ENCODE results near the gene SLC35E2B.
A peak's percentile ranks its signal among the peaks of the same experiment; 100 is the strongest.
"Not testable (repeated sequence)": the region's sequence is repeated elsewhere in the genome, so short reads cannot be mapped to it uniquely, and the experiment has no call there.

Gene SLC35E2B

DNA sequence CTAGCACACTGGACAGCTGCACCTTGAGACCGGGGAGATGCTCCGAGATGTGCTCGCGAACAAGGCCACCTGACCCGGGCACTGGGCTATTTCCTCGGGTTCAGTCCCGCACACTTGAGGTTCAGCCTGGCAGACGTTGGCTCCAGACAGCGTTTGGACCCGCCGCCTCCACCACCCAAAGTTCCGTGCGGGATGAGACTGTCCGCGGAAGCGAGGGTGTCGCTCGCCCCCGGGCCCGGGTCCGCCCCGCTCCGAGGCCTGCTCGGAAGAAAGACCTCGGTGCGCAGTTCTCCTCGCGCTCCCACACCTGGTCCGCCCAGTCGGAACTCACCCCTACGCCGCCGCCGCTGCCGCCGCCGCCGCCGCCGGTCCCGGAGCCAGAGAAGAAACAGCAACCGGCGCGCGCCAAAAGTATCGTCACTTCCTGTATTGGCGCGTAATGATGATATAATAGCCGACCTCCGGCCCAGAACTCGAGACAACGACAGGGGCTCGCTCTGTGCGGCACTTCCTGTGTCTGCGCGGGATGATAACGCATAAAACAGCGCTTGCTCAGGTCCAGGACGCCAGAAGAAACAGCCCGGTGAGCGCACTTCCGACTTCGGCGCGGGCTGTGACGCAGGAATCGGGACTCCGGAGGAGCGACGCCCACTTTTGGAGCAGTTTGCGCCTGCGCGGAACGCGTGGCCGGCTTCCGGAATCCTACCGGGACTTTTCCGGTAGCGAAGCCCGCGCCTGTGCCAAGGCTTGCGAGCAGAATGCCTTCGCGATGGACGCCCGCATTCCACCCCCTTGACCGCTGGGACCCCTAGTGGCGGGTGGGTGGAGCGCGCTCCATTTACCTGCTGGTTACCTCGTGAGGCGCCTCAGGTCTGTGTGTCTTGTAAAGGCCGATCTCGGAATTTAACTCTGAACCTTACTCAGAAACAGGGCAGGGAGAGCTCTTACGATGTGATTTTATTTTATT, 33.7 kb downstream of the SLC35E2B start, which contains the start of gene CDK11B:
TSS of gene CDK11B (minus strand) at position 422 of the 967 bp plus-strand sequence. CDS start 1,519 bp downstream, outside the sequence.
- not testable (repeated sequence) for H3K27me3 ChIP-seq (ENCODE audit: insufficient read depth, low read length, poor library complexity, severe bottlenecking); H3K9me3 ChIP-seq (ENCODE audit: insufficient read depth, low read depth, low read length); H3K9me2 ChIP-seq (replicated peaks; ENCODE audit: low read depth, low read length); H4K20me1 ChIP-seq (ENCODE audit: insufficient read depth, low read length, poor library complexity, severe bottlenecking); H3F3A ChIP-seq (ENCODE audit: low read depth); H3K4me1 ChIP-seq (ENCODE audit: insufficient read depth, low read length, poor library complexity, severe bottlenecking)
- peaks cover 16% of the 10 kb centered on the region; the same call in 1 of the 2 replicates for H3K79me2 ChIP-seq (ENCODE audit: insufficient read depth, low read length)
- H2AFZ ChIP-seq (ENCODE audit: low read length): peak within 1 kb of the TSS; percentile 73; the same call in 1 of the 2 replicates
- H3K4me3 ChIP-seq (ENCODE audit: low read length, poor library complexity, severe bottlenecking): peak within 1 kb of the TSS; percentile 78
- TF ChIP-seq, protein P1, sequence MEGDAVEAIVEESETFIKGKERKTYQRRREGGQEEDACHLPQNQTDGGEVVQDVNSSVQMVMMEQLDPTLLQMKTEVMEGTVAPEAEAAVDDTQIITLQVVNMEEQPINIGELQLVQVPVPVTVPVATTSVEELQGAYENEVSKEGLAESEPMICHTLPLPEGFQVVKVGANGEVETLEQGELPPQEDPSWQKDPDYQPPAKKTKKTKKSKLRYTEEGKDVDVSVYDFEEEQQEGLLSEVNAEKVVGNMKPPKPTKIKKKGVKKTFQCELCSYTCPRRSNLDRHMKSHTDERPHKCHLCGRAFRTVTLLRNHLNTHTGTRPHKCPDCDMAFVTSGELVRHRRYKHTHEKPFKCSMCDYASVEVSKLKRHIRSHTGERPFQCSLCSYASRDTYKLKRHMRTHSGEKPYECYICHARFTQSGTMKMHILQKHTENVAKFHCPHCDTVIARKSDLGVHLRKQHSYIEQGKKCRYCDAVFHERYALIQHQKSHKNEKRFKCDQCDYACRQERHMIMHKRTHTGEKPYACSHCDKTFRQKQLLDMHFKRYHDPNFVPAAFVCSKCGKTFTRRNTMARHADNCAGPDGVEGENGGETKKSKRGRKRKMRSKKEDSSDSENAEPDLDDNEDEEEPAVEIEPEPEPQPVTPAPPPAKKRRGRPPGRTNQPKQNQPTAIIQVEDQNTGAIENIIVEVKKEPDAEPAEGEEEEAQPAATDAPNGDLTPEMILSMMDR (conservative IDR thresholded peaks at IDR 0.05; ENCODE audit: low read length): 0 out of 2 replicates have a peak, but pooled peaks have one; percentile 19
- peaks cover 10% of the 10 kb centered on the region; the same call in 1 of the 2 replicates for H3K36me3 ChIP-seq (ENCODE audit: insufficient read depth, low read length)
- H3K9ac ChIP-seq (ENCODE audit: low read depth, low read length, poor library complexity, severe bottlenecking): peak within 1 kb of the TSS; percentile 68
- peak within 1 kb of the TSS; percentile 59 for H3K4me2 ChIP-seq (ENCODE audit: low read depth, low read length, poor library complexity, severe bottlenecking)

DNA sequence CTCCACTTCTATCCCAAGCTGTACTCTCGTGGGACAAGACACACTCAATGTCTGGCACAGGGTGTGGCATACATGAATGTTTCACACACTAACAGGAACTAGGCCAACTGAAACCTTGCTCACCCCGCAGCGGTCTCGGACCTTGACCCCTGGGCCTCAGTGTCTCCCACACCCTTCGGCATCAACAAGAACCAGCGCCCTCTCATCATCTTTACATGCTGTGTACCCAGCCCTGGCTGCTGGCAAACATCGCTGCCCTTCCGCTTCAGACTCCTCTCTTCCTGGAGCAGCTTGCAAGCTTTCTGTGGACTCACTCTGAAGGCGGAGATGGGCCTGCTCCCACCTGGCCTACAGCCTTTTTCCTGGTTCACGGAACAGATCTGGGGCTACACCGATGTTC, 44.3 kb downstream of the SLC35E2B start:
- not testable (repeated sequence) for H3K4me2 ChIP-seq (ENCODE audit: low read depth, low read length, poor library complexity, severe bottlenecking); H2AFZ ChIP-seq (ENCODE audit: low read length); H3K27me3 ChIP-seq (ENCODE audit: insufficient read depth, low read length, poor library complexity, severe bottlenecking); H3K9ac ChIP-seq (ENCODE audit: low read depth, low read length, poor library complexity, severe bottlenecking); H4K20me1 ChIP-seq (ENCODE audit: insufficient read depth, low read length, poor library complexity, severe bottlenecking); H3K9me3 ChIP-seq (ENCODE audit: insufficient read depth, low read depth, low read length); H3K79me2 ChIP-seq (ENCODE audit: insufficient read depth, low read length); H3K4me3 ChIP-seq (ENCODE audit: low read length, poor library complexity, severe bottlenecking); H3F3A ChIP-seq (ENCODE audit: low read depth); H3K9me2 ChIP-seq (replicated peaks; ENCODE audit: low read depth, low read length); H3K4me1 ChIP-seq (ENCODE audit: insufficient read depth, low read length, poor library complexity, severe bottlenecking)
- peaks cover 30% of the 10 kb centered on the region; the same call in 1 of the 2 replicates for H3K36me3 ChIP-seq (ENCODE audit: insufficient read depth, low read length)

DNA sequence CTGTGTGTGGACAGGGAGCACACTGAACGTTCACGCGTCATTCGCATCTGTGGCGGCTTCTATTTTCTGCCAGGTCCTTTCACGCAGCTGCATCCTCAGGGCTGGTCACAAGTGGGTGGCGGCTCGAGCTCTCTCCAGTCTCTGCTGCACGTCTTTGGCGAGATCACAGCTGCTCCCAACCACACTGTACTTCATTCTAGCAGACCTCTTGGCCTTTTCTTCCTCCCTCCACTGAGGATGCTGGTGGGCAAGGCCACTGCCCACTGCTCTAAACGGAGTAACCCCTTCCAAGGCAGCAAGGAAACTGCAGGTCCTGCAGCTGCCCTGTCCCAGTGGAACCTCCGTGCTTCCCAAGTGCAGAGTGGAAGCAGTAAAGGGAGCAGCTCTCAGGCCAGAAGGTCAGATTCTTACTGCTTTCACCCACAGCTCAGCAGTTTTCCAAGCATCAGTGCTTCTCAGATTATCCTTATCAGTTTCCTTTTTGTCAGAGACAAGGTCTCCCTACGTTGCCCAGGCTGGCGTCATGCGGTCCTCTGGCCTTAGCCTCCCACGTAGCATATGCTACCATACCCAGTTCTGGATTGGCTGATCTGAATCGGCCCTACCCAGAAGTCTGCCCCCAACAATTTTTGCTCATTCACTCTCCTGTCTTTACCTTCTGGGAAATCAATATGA, 44.9 kb downstream of the SLC35E2B start:
- not testable (repeated sequence) for H3K4me1 ChIP-seq (ENCODE audit: insufficient read depth, low read length, poor library complexity, severe bottlenecking); H3K27me3 ChIP-seq (ENCODE audit: insufficient read depth, low read length, poor library complexity, severe bottlenecking); H2AFZ ChIP-seq (ENCODE audit: low read length); H3F3A ChIP-seq (ENCODE audit: low read depth); H3K79me2 ChIP-seq (ENCODE audit: insufficient read depth, low read length); H4K20me1 ChIP-seq (ENCODE audit: insufficient read depth, low read length, poor library complexity, severe bottlenecking); H3K4me2 ChIP-seq (ENCODE audit: low read depth, low read length, poor library complexity, severe bottlenecking); H3K9me2 ChIP-seq (replicated peaks; ENCODE audit: low read depth, low read length); H3K9me3 ChIP-seq (ENCODE audit: insufficient read depth, low read depth, low read length); H3K4me3 ChIP-seq (ENCODE audit: low read length, poor library complexity, severe bottlenecking); H3K9ac ChIP-seq (ENCODE audit: low read depth, low read length, poor library complexity, severe bottlenecking)
- H3K36me3 ChIP-seq (ENCODE audit: insufficient read depth, low read length): peaks cover 30% of the 10 kb centered on the region; the same call in 1 of the 2 replicates

DNA sequence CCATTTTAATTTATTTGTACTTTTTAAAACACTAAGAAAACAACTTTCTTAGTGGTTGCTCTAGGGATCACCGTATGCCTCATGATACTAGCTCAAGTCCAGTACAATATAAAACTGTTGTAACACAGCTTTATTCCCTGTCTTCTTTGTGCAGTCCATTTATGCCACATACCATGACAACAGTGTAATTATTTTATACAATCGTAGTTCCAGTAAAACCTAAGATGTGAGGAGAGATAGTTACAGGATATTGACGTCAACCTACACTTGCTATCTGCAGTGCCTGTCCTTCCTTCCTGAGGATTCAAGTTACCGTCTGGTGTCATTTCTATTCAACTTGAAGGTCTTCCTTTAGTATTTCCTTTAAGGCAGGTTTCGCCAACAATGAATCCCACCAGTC, 46.3 kb downstream of the SLC35E2B start:
- H3K36me3 ChIP-seq (ENCODE audit: insufficient read depth, low read length): peaks cover 17% of the 10 kb centered on the region; the same call in 1 of the 2 replicates
- H3K4me1 ChIP-seq (ENCODE audit: insufficient read depth, low read length, poor library complexity, severe bottlenecking); H3K27me3 ChIP-seq (ENCODE audit: insufficient read depth, low read length, poor library complexity, severe bottlenecking); H3K79me2 ChIP-seq (ENCODE audit: insufficient read depth, low read length); H4K20me1 ChIP-seq (ENCODE audit: insufficient read depth, low read length, poor library complexity, severe bottlenecking); H3K4me3 ChIP-seq (ENCODE audit: low read length, poor library complexity, severe bottlenecking); H3K4me2 ChIP-seq (ENCODE audit: low read depth, low read length, poor library complexity, severe bottlenecking); H3K9me3 ChIP-seq (ENCODE audit: insufficient read depth, low read depth, low read length); H3K9ac ChIP-seq (ENCODE audit: low read depth, low read length, poor library complexity, severe bottlenecking); H3F3A ChIP-seq (ENCODE audit: low read depth); H3K9me2 ChIP-seq (replicated peaks; ENCODE audit: low read depth, low read length); H2AFZ ChIP-seq (ENCODE audit: low read length): not testable (repeated sequence)

DNA sequence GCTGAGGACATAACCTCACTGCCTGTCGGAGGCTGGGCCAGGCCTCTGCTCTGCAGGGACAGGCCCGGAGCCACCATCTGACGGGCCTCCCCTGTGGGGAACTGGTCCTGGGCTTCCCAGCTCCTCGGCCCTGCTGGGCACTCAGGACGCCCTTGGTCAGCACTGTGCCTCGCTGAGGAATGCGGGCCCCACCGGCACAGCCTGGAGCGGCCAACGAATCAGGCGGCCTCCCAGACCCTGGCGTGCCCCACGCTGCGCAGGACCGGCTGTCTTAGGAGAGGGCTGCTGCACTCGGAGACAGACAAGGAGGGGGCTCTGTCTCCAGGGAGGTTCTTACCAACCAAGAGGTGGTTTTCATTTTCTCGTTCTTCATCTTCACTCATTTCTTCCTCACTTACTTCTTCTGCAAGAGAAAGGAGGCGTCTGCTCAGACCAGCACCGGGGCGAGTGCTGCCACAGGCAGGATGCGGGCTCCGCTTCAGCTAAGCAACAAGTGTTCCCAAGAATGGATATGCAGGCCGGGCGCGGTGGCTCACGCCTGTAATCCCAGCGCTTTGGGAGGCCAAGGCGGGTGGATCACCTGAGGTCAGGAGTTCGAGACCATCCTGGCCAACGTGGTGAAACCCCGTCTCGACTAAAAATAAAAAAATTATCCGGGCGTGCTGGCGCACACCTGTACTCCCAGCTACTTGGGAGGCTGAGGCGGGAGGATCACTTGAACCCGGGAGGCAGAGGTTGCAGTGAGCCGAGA, 51.7 kb downstream of the SLC35E2B start:
- not testable (repeated sequence) for H3K4me2 ChIP-seq (ENCODE audit: low read depth, low read length, poor library complexity, severe bottlenecking); H3K36me3 ChIP-seq (ENCODE audit: insufficient read depth, low read length); H3K4me1 ChIP-seq (ENCODE audit: insufficient read depth, low read length, poor library complexity, severe bottlenecking); H4K20me1 ChIP-seq (ENCODE audit: insufficient read depth, low read length, poor library complexity, severe bottlenecking); H2AFZ ChIP-seq (ENCODE audit: low read length); H3K9me3 ChIP-seq (ENCODE audit: insufficient read depth, low read depth, low read length); H3K9ac ChIP-seq (ENCODE audit: low read depth, low read length, poor library complexity, severe bottlenecking); H3K9me2 ChIP-seq (replicated peaks; ENCODE audit: low read depth, low read length); H3K4me3 ChIP-seq (ENCODE audit: low read length, poor library complexity, severe bottlenecking); H3F3A ChIP-seq (ENCODE audit: low read depth); H3K27me3 ChIP-seq (ENCODE audit: insufficient read depth, low read length, poor library complexity, severe bottlenecking); H3K79me2 ChIP-seq (ENCODE audit: insufficient read depth, low read length)

DNA sequence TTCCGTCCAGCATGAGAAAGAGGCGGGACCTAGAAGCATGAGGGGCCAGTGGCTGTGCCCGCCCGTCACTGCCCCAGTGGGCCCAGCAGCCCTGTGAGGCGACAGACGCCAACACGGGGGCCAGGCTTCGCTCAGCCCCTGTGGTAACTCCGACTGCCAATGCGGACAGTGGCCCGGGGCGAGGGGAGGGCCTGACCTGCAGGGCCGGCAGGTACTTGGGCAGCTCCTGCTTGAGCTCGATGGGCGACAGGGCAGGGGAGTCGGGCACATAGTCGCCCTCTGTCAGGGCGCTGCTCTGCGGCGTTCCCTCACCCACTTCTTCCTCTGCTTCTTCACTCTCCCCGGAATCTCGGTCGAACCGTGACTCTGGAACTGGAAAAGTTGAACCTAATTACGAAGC, 52.5 kb downstream of the SLC35E2B start:
- H3K4me3 ChIP-seq (ENCODE audit: low read length, poor library complexity, severe bottlenecking); H3K79me2 ChIP-seq (ENCODE audit: insufficient read depth, low read length); H3K9me3 ChIP-seq (ENCODE audit: insufficient read depth, low read depth, low read length); H3K9me2 ChIP-seq (replicated peaks; ENCODE audit: low read depth, low read length); H3K36me3 ChIP-seq (ENCODE audit: insufficient read depth, low read length); H3K27me3 ChIP-seq (ENCODE audit: insufficient read depth, low read length, poor library complexity, severe bottlenecking); H3K4me1 ChIP-seq (ENCODE audit: insufficient read depth, low read length, poor library complexity, severe bottlenecking); H3K4me2 ChIP-seq (ENCODE audit: low read depth, low read length, poor library complexity, severe bottlenecking); H4K20me1 ChIP-seq (ENCODE audit: insufficient read depth, low read length, poor library complexity, severe bottlenecking); H2AFZ ChIP-seq (ENCODE audit: low read length); H3F3A ChIP-seq (ENCODE audit: low read depth); H3K9ac ChIP-seq (ENCODE audit: low read depth, low read length, poor library complexity, severe bottlenecking): not testable (repeated sequence)
